ENCODE data around the gene PMS1.

- TF ChIP-seq CTCF (IDR thresholded peaks at IDR 0.05): no peak
- TF ChIP-seq POLR2A (IDR thresholded peaks at IDR 0.05): no peak
Observed at GRCh38 chr2:189797902-189798301, 13.7 kb downstream of the PMS1 start.

Data from testis (tissue), 2 donors.